Heart right ventricle (tissue), 16 donors: ENCODE measurements around the gene CORIN. TPM values are rescaled to one million over a fixed set of nuclear protein-coding genes. Genes with fewer than 3 reads are reported as not detected.

Experiments
- ATAC-seq, 8 donors: fragments of 200-7000 bp; cut with Tn5 transposase; one replicate each; pipeline ENCODE4 v1.9.1; 2020; ENCODE audit warnings: mild to moderate bottlenecking in 8 of 8, moderate library complexity in 8 of 8, moderate number of reproducible peaks in 1 of 8
- DNase-seq, 2 donors: peaks; one replicate each; pipeline ENCODE4 v3.0.0-alpha.2; 2020
- H3K27ac ChIP-seq, 10 donors: fragments of 200-600 bp; sonication (generic) in 2 of 10; one replicate each; pipeline versions ENCODE4 v1.5.0 to v1.8.0; 2020 to 2022; ENCODE audit warnings: mild to moderate bottlenecking in 3 of 10
- H3K27me3 ChIP-seq, 7 donors: fragments of 200-600 bp; one replicate each; pipeline ENCODE4 v1.8.0; 2021 to 2022; ENCODE audit warnings: mild to moderate bottlenecking in 2 of 7
- H3K36me3 ChIP-seq, 9 donors: fragments of 200-600 bp; sonication (generic) in 1 of 9; one replicate each; pipeline versions ENCODE4 v1.5.0 to v1.8.0; 2020 to 2022; ENCODE audit warnings: mild to moderate bottlenecking in 2 of 9
- H3K4me1 ChIP-seq, 9 donors: fragments of 200-600 bp; sonication (generic) in 1 of 9; one replicate each; pipeline versions ENCODE4 v1.5.0 to v1.8.0; 2020 to 2022; ENCODE audit warnings: mild to moderate bottlenecking in 4 of 9
- H3K4me3 ChIP-seq, 10 donors: fragments of 200-600 bp; sonication (generic) in 2 of 10; one replicate each; pipeline versions ENCODE4 v1.5.0 to v1.8.0; 2020 to 2022; ENCODE audit warnings: mild to moderate bottlenecking in 7 of 10, moderate library complexity in 2 of 10
- H3K9me3 ChIP-seq, 11 donors: fragments of 200-600 bp in 10 of 11; sonication (generic) in 2 of 11; one replicate each; pipeline versions ENCODE4 v1.5.0 to v1.8.0; 2013 to 2022; ENCODE audit warnings: mild to moderate bottlenecking in 2 of 11, control low read depth in 1 of 11, moderate library complexity in 1 of 11
- WGBS, 2 donors: extraction: QIAGEN DNeasy Blood & Tissue Kit; methylation state at CpG; one replicate each; pipeline ENCODE4 v1.1.7; 2013; ENCODE audit warnings: inconsistent platforms in 1 of 2; 5-methylcytosine and 5-hydroxymethylcytosine counted together
- intact Hi-C, 10 donors: fragments of 100-400 bp; cut with DNase I; formaldehyde crosslinking; loops; one replicate each; pipeline versions ENCODE4 v1.11.1 to v1.14.2; 2022
- polyA plus RNA-seq, 2 donors: library from polyadenylated mRNA; stranded (reverse); fragments of 200-250 nt; gene quantifications; one replicate each; pipeline ENCODE4 v1.2.3, GENCODE V29; 2013
- total RNA-seq, 10 donors: library from RNA; stranded (reverse); fragmentation: NEBNext Ultra II Directional in 3 of 10; extraction: Animal tissue kit (Norgen Biotek cat#: 25700) in 3 of 10; gene quantifications; one replicate each; pipeline versions ENCODE4 v1.2.1 to v1.2.4, GENCODE V29; 2021 to 2023
- TF ChIP-seq, protein P1 (sequence below), 9 donors: fragments of 200-600 bp; sonication (generic) in 2 of 9; IDR thresholded peaks; one replicate each; pipeline versions ENCODE4 v1.5.0 to v1.8.0; 2021 to 2022; ENCODE audit warnings: antibody characterized with exemption in 9 of 9, mild to moderate bottlenecking in 5 of 9, moderate library complexity in 1 of 9
- donor health status: Arrhythmogenic right ventricular cardiomyopathy.
- donor health status: ischemic (EF 13 %, LVEDD 7.1; RV severe dilation, severe dysfunction).
- donor health status: healthy with polysubstance abuse.
- donor health status: DM: no; HTN: yes; CAD: no.
- donor health status: DM: no; HTN: no; CAD: no.
- donor health status: ischemic (EF 25% LVEDD 6.9; RV normal size, moderate dysfunction).
- donor health status: ischemic (EF 25% LVEDD 5.7; RV mildly dilated, moderate dysfunction).
- donor health status: healthy.
- donor health status: DM: yes; HTN: yes; CAD: no.
- donor health status: Ischemic cardiomyopathy.
- donor health status: ischemic (EF 35%, LVEDD 5.7; RV mildly dilated, moderate dysfunction).
- donor health status: nonischemic (EF 11% LVEDD 7.7; RV severe dilation, severe dysfunction).
- donor health status: DM: yes; HTN: yes; CAD: no.
- donor health status: PGD.
- donor health status: ischemic (EF 29% LVEDD 5.4; RV normal size, mild dysfunction).
- donor health status: nonischemic (EF 23%, LVEDD 6.1; RV moderate dilation, normal function).

CORIN gene
- total and polyA plus RNA-seq, 12 donors, result 8.4 to 159 (median 70.2) TPM

DNA sequence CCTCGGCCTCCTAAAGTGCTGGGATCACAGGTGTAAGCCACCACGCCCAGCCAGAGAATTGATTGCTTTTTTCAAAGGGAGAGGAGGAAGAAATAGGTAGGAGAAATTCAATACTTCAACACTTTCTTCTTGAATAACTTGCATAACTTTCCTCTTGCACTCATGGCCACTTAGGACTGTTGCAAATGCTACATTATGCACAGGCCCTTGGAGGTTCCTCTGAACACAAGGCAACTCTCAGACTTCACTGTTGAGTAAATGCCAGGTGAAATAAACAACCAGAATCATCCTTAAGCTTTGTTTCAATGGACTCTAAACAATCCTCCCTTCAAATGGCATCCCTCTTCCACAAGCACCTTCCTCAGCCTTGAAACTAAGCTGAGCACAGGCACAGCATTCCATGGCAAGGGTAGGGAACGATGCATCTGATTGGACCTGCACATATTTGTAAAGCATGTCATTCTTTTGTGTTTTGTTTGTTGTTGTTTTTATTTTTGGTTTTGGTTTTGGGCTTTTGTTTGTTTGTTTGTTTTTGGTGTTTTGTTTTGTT lies 28.1 kb downstream of the CORIN start:
- Histone ChIP-seq H3K4me3 (no peak overlapping the region), H3K27me3 (peaks cover 0 to 8% (median 0%) of the 10 kb centered on the region in 7 donors), H3K27ac (no peak overlapping the region), H3K9me3 (no peaks in the 10 kb centered on the region), H3K4me1 (peaks cover 0 to 7% (median 0%) of the 10 kb centered on the region in 9 donors), H3K36me3 (no peaks in the 10 kb centered on the region)
- ATAC-seq (peak in 1 of 8 donors; percentile 56), DNase-seq (no peak)
- intact Hi-C loops, result no loop called here
- 82 to 85% methylated on average over 3 of the region's 3 CpGs for WGBS, 2 donors
- TF ChIP-seq, protein P1, sequence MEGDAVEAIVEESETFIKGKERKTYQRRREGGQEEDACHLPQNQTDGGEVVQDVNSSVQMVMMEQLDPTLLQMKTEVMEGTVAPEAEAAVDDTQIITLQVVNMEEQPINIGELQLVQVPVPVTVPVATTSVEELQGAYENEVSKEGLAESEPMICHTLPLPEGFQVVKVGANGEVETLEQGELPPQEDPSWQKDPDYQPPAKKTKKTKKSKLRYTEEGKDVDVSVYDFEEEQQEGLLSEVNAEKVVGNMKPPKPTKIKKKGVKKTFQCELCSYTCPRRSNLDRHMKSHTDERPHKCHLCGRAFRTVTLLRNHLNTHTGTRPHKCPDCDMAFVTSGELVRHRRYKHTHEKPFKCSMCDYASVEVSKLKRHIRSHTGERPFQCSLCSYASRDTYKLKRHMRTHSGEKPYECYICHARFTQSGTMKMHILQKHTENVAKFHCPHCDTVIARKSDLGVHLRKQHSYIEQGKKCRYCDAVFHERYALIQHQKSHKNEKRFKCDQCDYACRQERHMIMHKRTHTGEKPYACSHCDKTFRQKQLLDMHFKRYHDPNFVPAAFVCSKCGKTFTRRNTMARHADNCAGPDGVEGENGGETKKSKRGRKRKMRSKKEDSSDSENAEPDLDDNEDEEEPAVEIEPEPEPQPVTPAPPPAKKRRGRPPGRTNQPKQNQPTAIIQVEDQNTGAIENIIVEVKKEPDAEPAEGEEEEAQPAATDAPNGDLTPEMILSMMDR (IDR thresholded peaks at IDR 0.05), result no peak

DNA sequence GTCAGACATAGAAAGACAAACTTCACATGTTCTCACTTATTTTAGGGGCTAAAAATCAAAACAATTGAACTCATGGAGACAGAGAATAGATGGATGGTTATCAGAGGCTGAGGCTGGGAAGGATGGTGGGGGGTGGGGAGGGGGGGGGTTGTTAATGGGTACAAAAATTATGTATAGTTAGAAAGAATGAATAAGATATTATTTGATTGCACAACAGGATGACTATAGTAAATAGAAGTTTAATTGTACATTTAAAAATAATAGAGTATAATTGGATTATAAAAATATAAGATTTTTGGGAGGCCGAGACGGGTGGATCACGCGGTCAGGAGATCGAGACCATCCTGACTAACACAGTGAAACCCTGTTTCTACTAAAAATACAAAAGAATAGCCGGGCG lies 33.3 kb downstream of the CORIN start:
- no peaks in the 10 kb centered on the region for H3K36me3 ChIP-seq
- TF ChIP-seq, protein P1 (IDR thresholded peaks at IDR 0.05), result no peak
- peaks cover 0 to 4% (median 0%) of the 10 kb centered on the region in 11 donors for H3K9me3 ChIP-seq
- H3K27ac ChIP-seq, result no peak overlapping the region
- 94 to 97% methylated on average over 7 of the region's 7 CpGs for WGBS, 2 donors
- DNase-seq, result no peak
- H3K4me1 ChIP-seq, result peaks cover 0 to 4% (median 0%) of the 10 kb centered on the region in 9 donors
- no peak overlapping the region for H3K4me3 ChIP-seq
- H3K27me3 ChIP-seq, result no peaks in the 10 kb centered on the region
- intact Hi-C loops, result no loop called here
- no peak for ATAC-seq

DNA sequence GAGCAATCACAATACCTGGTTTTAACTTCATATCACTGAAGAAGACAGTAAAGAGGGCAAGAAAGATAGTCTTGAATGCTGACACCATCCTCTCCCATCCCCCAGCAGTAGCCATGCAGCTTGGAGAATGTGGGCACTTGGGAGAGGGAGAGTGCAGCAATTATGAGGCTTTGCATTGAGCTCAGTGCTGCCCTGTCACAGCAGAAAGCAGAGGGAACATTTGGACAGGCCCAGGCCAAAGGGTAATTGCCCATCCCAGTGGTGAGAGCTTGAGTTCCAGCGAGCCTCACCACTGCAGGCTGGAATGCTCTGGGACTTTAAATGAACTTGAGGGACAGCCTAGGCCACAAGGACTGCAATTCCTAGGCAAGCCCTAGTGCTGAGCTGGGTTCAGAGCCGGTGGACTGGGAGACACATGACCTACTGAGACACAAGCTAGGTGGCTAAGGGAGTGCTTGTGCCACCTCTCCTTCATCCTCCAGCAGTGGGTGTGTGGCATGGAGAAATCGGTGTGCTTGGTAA lies 36.3 kb downstream of the CORIN start:
- Histone ChIP-seq H3K27me3 (no peaks in the 10 kb centered on the region), H3K9me3 (peaks cover 0 to 4% (median 0%) of the 10 kb centered on the region in 11 donors), H3K27ac (peak overlapping the region in 1 of 10 donors; percentile 37), H3K4me3 (no peak overlapping the region), H3K4me1 (peaks cover 0 to 4% (median 0%) of the 10 kb centered on the region in 9 donors), H3K36me3 (no peaks in the 10 kb centered on the region)
- TF ChIP-seq, protein P1 (IDR thresholded peaks at IDR 0.05), result no peak
- WGBS, 2 donors, result 66% methylated on average over 3 of the region's 3 CpGs
- ATAC-seq (peak in 4 of 8 donors; percentile 21 to 68 (median 40)), DNase-seq (no peak)
- intact Hi-C loops, result no loop called here

DNA sequence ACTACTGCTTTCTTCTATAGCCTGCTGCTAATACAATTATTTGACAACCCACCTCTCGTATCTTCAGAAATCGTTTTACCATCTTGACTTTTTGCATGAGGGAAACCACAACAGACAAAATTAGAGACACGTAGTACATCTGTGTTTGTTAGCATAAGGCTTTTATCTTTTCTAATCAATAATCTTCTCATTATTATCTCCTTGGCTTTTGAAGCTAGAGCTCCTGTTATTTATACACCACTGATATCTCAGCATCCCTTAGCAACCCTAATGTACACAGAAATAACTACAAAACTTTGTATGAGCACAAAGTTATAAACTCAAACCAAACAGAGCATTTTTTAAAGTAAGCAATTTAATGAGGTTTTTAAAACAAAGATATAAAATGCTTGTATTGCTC lies 39.7 kb downstream of the CORIN start:
- H3K27ac ChIP-seq, result no peak overlapping the region
- no peak for DNase-seq
- TF ChIP-seq, protein P1 (IDR thresholded peaks at IDR 0.05), result no peak
- no peaks in the 10 kb centered on the region for H3K36me3 ChIP-seq
- no peaks in the 10 kb centered on the region for H3K9me3 ChIP-seq
- peaks cover 0 to 4% (median 0%) of the 10 kb centered on the region in 9 donors for H3K4me1 ChIP-seq
- no peaks in the 10 kb centered on the region for H3K27me3 ChIP-seq
- 29 to 34% methylated on average over 3 of the region's 3 CpGs for WGBS, 2 donors
- H3K4me3 ChIP-seq, result no peak overlapping the region
- no peak for ATAC-seq
- intact Hi-C loops, result no loop called here
